Activated CD8-positive, alpha-beta memory T cell treated with anti-CD3 and anti-CD28 coated beads, Interleukin-2, amount 10 ng/mL, durations not matched to agents 7 days and 5 days (primary cell): ENCODE data around the gene PTPN14. TPM values are rescaled to one million over a fixed set of nuclear protein-coding genes. Genes with fewer than 3 reads are reported as not detected.

ENCODE experiments used
- ATAC-seq: fragments of 150-1000 bp; cut with Tn5 transposase; one replicate; pipeline ENCODE4 v1.10.0; 2021; ENCODE audit warnings: moderate library complexity
- CTCF ChIA-PET: fragments of 350-600 bp; sonication (Branson Sonifier 250); formaldehyde crosslinking; loops from one replicate; lab custom pipeline; 2021; ENCODE audit warnings: antibody characterized with exemption; lab: Charles Lee
- DNase-seq: peaks from one replicate; pipeline ENCODE4 v3.0.0-alpha.2; 2020
- H3K27ac Mint-ChIP-seq: one replicate; pipeline ENCODE4 v1.8.0; 2021; ENCODE audit warnings: mild to moderate bottlenecking, mixed read lengths
- H3K27me3 Mint-ChIP-seq: one replicate; pipeline ENCODE4 v1.8.0; 2021; ENCODE audit warnings: mixed read lengths
- H3K36me3 Mint-ChIP-seq: one replicate; pipeline ENCODE4 v1.8.0; 2021; ENCODE audit warnings: mild to moderate bottlenecking, mixed read lengths
- H3K4me1 Mint-ChIP-seq: one replicate; pipeline ENCODE4 v1.8.0; 2021; ENCODE audit warnings: mixed read lengths
- H3K4me3 Mint-ChIP-seq: one replicate; pipeline ENCODE4 v1.8.0; 2021; ENCODE audit warnings: mild to moderate bottlenecking, moderate library complexity, mixed read lengths
- H3K9me3 Mint-ChIP-seq: one replicate; pipeline ENCODE4 v1.8.0; 2022; ENCODE audit warnings: low read depth, mixed read lengths
- total RNA-seq, 2 experiments: library from RNA; stranded (reverse); gene quantifications; one replicate each; pipeline ENCODE4 v1.2.3, GENCODE V29; 2021

The PTPN14 gene
- total RNA-seq, 2 experiments from 2014 or later = 0.32 to 1.1 TPM

DNA sequence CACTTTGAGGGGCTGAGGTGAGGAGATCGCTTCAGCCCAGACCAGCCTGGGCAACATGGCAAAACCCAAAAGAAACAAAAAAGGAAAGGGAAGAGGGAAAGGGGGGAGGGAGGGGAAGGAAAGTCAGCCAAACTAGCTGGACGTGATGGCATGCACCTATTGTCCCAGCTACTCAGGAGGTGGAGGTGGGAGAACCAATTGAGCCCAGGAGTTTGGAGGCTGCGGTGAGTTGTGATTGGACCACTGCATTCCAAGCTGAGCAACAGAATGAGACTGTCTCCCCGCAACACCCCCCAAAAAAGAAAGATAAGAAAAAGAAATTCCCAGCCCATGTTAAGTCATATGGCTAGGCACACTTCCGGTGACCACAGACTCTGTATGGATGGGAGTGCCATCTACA is 128.4 kb downstream of the PTPN14 start:
- no peak overlapping the region for H3K4me3 Mint-ChIP-seq
- peaks cover 4% of the 10 kb centered on the region for H3K36me3 Mint-ChIP-seq
- no peaks in the 10 kb centered on the region for H3K9me3 Mint-ChIP-seq
- DNase-seq = no peak
- ATAC-seq = no peak
- CTCF ChIA-PET = interaction anchor here (1.1 kb wide), 1 partner anchor 13 kb away, joined by 3 read pairs; no protein-coding TSS in a partner anchor
- no peak overlapping the region for H3K27ac Mint-ChIP-seq
- peaks cover 26% of the 10 kb centered on the region for H3K4me1 Mint-ChIP-seq
- H3K27me3 Mint-ChIP-seq = peaks cover 9% of the 10 kb centered on the region

DNA sequence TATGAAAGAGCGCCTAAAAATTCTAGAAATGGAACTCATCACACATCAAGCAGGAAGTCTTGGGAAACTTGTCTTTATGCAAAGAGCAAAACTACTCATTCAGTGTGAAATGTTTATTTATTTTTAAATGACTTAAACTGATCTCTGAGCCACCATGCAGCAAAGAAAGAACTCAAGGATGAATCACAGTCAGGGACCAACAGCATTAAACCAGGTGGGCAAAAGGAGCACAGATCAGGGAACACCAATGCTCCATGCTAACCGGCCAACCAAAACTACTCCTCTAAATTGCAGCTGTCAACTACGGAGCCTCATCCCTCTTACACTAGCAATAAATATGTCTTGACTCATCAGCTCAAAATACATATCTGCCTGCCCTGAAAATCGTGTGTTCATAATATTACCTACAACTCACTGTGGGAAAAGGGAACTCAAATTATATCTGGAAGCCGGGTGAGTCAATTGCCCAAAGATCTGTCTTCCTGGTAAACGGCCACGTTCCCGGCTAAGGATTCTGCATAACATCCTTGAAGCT is 129.2 kb downstream of the PTPN14 start:
- DNase-seq = no peak
- peaks cover 25% of the 10 kb centered on the region for H3K4me1 Mint-ChIP-seq
- H3K27me3 Mint-ChIP-seq = peaks cover 9% of the 10 kb centered on the region
- H3K27ac Mint-ChIP-seq = no peak overlapping the region
- H3K9me3 Mint-ChIP-seq = no peaks in the 10 kb centered on the region
- H3K4me3 Mint-ChIP-seq = no peak overlapping the region
- H3K36me3 Mint-ChIP-seq = peaks cover 1% of the 10 kb centered on the region
- CTCF ChIA-PET = interaction anchor here (0.5 to 1.1 kb wide), 2 partner anchors 14 to 26 kb away, joined by 3 read pairs; no protein-coding TSS in a partner anchor
- ATAC-seq = no peak

DNA sequence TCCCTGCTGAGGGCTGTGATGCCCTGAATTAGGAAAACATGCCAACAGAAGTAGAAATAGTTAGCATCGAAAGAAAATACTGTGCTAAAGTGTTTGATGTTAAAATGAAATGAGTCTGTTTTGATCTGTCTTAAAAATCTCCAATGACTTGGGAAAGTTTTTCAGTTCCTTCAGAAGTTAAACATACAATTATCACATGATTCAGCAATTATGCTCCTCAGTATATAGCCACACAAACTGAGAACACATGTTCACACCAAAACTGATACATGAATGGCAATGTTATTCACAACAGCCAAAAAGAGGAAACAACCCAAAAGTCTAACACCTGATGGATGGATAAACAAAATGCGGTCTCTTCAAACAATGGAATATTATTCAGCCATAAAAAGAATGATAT is 130.6 kb downstream of the PTPN14 start:
- no peaks in the 10 kb centered on the region for H3K9me3 Mint-ChIP-seq
- DNase-seq = no peak
- ATAC-seq = no peak
- H3K27me3 Mint-ChIP-seq = peaks cover 9% of the 10 kb centered on the region
- H3K36me3 Mint-ChIP-seq = peaks cover 1% of the 10 kb centered on the region
- H3K4me1 Mint-ChIP-seq = peaks cover 24% of the 10 kb centered on the region
- no peak overlapping the region for H3K4me3 Mint-ChIP-seq
- CTCF ChIA-PET = no interaction called here
- H3K27ac Mint-ChIP-seq = no peak overlapping the region

DNA sequence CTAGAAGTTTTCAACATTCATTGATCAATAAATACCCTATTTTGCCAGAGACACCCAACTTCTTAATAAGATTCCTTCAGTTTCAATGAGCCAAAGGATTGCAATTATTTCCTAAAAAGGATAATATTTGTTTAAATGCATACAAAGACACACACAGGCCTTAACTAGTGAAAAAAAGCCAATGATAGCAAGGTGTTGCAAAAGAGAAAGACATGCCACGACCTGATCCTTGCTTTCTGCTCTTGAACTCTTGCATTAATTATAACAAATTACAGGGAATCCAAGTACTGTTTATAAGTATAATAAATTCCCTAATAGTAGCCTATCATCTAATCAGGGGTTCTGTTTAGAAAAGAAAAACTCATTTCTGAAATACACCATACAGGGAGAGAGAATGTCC is 131.1 kb downstream of the PTPN14 start:
- no peak overlapping the region for H3K27ac Mint-ChIP-seq

DNA sequence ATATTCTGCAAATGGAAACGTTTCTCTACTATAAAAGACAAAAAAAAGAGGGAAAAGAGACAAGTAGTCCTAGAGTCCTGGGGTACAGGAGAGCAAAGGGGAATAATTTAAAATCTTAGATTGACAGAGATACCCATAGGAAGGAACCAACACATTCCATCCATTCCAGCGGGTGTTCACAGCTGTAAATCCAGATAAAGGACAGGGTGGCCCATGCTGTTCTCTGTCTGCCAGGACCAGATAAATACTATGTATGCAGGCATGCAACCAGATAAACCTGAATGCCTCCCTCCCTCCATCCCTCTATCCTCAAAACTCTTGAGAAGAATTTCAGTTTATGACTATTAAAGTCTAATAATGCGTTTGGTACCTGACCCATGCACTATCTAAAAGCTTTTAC is 131.8 kb downstream of the PTPN14 start:
- Mint-ChIP-seq H3K27me3 (peaks cover 9% of the 10 kb centered on the region), H3K9me3 (no peaks in the 10 kb centered on the region), H3K27ac (no peak overlapping the region), H3K4me1 (peaks cover 29% of the 10 kb centered on the region), H3K4me3 (no peak overlapping the region), H3K36me3 (no peaks in the 10 kb centered on the region)
- CTCF ChIA-PET = interaction anchor here (2.0 kb wide), 1 partner anchor 8 kb away, joined by 7 read pairs; no protein-coding TSS in a partner anchor
- no peak for ATAC-seq
- DNase-seq = no peak

More for the DNA sequence above, 131.1 kb downstream of the PTPN14 start:
- Mint-ChIP-seq H3K27me3 (peaks cover 9% of the 10 kb centered on the region), H3K4me3 (no peak overlapping the region), H3K36me3 (peaks cover 1% of the 10 kb centered on the region), H3K9me3 (no peaks in the 10 kb centered on the region), H3K4me1 (peaks cover 24% of the 10 kb centered on the region)
- DNase-seq (no peak), ATAC-seq (no peak)
- CTCF ChIA-PET = no interaction called here

DNA sequence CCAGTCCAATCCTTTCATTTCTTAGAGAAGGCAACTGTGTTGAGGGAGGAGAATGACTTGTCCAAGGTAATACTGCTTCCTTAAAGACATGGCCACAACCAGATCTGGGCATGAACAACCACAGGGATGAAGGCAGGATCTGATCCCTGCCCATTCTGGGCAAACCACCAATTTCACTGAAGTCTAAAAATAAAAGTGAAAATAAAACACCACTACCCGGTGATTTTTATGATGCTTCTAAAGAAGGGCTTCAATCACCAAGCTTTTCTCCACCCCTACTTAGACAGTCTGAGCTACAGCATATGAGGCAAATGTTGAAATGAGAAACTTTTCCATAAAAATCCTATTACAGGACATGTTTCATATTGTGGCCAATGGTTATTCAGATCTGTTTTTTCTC is 133.0 kb downstream of the PTPN14 start:
- H3K9me3 Mint-ChIP-seq = no peaks in the 10 kb centered on the region
- peak overlapping the region; percentile 48 for H3K27ac Mint-ChIP-seq
- DNase-seq (no peak), ATAC-seq (peak; percentile 60)
- peaks cover 9% of the 10 kb centered on the region for H3K27me3 Mint-ChIP-seq
- H3K4me3 Mint-ChIP-seq = no peak overlapping the region
- CTCF ChIA-PET = interaction anchor here (1.0 to 2.0 kb wide), 3 partner anchors 9 to 87 kb away, joined by 3 to 7 read pairs (median 4); no protein-coding TSS in a partner anchor
- H3K36me3 Mint-ChIP-seq = no peaks in the 10 kb centered on the region
- H3K4me1 Mint-ChIP-seq = peaks cover 29% of the 10 kb centered on the region

DNA sequence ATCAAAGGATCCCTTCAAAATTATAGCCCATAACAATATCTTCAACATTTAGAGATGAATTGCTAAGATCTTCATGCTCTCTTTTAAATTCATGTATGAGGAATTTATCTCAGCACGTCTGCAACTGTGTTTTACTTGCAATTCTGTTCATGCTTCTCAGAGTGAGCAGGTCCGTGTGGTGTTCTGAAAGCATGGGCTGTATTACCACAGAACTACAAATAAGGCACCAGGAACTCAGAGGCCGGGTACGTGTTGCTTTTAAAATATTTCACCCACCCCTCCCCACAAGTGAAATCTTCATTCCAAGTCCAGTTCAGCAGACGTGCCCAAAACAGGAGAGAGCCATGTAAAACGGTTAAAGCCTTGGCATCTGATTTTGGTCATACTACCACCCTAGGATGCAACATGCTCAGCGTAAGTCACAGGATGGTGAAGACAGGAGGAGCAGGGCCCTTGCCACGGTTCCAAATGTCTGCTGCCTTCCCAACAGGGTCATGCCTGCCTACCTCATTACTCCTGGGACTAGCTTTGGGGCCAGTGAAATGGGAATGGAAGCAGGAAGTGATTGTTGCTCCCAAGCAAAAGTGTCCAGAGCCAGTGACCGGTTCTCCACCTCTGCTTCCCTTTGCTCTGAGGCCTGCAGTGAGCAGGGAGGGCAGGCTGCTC is 133.7 kb downstream of the PTPN14 start:
- no peak for DNase-seq
- CTCF ChIA-PET = interaction anchor here (1.0 to 2.0 kb wide), 3 partner anchors 10 to 86 kb away, joined by 3 to 7 read pairs (median 4); no protein-coding TSS in a partner anchor
- H3K27ac Mint-ChIP-seq = no peak overlapping the region
- H3K9me3 Mint-ChIP-seq = no peaks in the 10 kb centered on the region
- H3K4me1 Mint-ChIP-seq = peaks cover 32% of the 10 kb centered on the region
- no peaks in the 10 kb centered on the region for H3K36me3 Mint-ChIP-seq
- no peak for ATAC-seq
- H3K27me3 Mint-ChIP-seq = peaks cover 11% of the 10 kb centered on the region
- H3K4me3 Mint-ChIP-seq = no peak overlapping the region

DNA sequence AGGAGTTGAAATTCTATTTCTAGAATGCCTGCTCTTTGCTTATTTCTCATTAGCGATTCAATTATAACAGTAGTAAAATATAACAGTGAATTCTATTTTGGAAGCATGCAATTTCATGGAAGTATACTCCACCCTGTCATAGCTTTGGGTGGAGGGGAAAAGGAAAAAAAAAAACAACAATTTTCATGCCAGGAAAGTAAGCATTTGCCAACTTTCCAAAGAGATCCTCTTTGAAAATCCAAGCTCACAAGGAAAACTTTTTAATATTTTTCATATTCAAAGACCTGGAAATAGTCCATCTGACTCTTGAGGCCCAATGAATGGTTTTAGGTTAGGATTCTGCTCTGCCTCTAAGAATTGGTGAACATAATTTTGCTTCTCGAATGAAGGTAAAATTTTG is 134.5 kb downstream of the PTPN14 start:
- Mint-ChIP-seq H3K4me3 (no peak overlapping the region), H3K27me3 (peaks cover 14% of the 10 kb centered on the region), H3K9me3 (no peaks in the 10 kb centered on the region), H3K27ac (no peak overlapping the region), H3K36me3 (no peaks in the 10 kb centered on the region), H3K4me1 (peaks cover 32% of the 10 kb centered on the region)
- CTCF ChIA-PET = interaction anchor here (0.8 kb wide), 1 partner anchor 11 kb away, joined by 3 read pairs; no protein-coding TSS in a partner anchor
- ATAC-seq = no peak
- DNase-seq = no peak

DNA sequence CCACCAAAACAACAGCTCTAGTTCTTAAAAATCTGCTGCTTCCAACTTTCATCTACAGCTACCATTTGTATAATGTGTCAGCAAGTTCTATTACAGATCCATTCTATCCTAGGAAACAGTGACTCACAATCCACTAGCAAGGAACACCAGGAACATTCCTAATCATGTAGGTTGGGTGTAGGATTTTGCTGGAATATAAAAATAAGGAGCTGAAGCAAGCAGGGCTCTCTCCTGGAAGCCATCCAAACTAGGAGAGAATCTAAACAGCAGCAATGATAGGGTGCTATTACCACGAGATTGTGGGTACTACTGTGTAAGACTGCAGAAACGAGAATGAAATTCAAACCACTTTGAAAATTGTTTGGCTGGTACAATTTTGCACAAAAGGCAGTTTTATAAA is 135.0 kb downstream of the PTPN14 start:
- Mint-ChIP-seq H3K27ac (no peak overlapping the region), H3K36me3 (no peaks in the 10 kb centered on the region), H3K4me3 (no peak overlapping the region), H3K4me1 (peaks cover 32% of the 10 kb centered on the region), H3K27me3 (peaks cover 10% of the 10 kb centered on the region), H3K9me3 (no peaks in the 10 kb centered on the region)
- ATAC-seq = no peak
- no peak for DNase-seq
- CTCF ChIA-PET = interaction anchor here (0.8 kb wide), 1 partner anchor 11 kb away, joined by 3 read pairs; no protein-coding TSS in a partner anchor

DNA sequence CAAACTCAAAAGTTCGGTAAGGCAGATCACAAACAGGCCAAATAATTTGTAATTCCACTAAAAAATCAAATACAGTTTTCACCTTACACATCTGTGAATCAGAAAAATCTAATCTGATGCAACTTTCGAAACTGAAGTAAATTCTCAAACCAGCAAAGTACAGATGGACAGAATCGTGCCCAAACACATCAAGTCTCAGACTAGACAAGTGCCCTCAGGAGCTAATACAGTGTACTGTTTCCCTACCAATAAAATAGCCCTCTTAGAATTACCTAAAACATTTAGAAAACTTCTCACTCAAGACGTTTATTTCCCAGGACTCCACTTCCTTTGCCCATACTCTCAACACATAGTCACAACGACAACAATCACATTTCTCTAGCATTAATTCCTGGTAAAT is 136.3 kb downstream of the PTPN14 start:
- H3K36me3 Mint-ChIP-seq = peaks cover 2% of the 10 kb centered on the region
- H3K9me3 Mint-ChIP-seq = no peaks in the 10 kb centered on the region
- DNase-seq (no peak), ATAC-seq (no peak)
- no peak overlapping the region for H3K27ac Mint-ChIP-seq
- H3K4me3 Mint-ChIP-seq = no peak overlapping the region
- CTCF ChIA-PET = no interaction called here
- peaks cover 16% of the 10 kb centered on the region for H3K27me3 Mint-ChIP-seq
- peaks cover 32% of the 10 kb centered on the region for H3K4me1 Mint-ChIP-seq

DNA sequence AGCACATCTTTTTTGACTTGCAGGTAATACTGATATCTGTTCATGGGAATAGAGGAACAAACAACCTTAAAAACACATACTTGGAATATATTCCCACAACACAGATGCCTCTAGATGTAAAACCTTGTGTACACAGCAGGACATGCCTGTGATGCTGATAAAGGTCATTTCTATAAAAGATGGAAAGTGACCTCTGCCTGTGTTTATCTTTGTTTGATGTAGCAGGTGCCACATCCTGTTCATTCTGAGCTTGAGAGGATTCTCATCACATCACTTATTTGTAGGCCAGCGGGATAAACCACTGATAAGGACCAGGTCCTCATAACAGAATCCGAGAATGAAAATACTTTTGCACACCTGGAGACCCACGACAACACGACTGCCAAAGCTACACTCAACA is 136.7 kb downstream of the PTPN14 start:
- peaks cover 32% of the 10 kb centered on the region for H3K4me1 Mint-ChIP-seq
- no peak for DNase-seq
- no peaks in the 10 kb centered on the region for H3K9me3 Mint-ChIP-seq
- ATAC-seq = no peak
- CTCF ChIA-PET = no interaction called here
- H3K36me3 Mint-ChIP-seq = peaks cover 2% of the 10 kb centered on the region
- H3K4me3 Mint-ChIP-seq = no peak overlapping the region
- no peak overlapping the region for H3K27ac Mint-ChIP-seq
- H3K27me3 Mint-ChIP-seq = peaks cover 16% of the 10 kb centered on the region

DNA sequence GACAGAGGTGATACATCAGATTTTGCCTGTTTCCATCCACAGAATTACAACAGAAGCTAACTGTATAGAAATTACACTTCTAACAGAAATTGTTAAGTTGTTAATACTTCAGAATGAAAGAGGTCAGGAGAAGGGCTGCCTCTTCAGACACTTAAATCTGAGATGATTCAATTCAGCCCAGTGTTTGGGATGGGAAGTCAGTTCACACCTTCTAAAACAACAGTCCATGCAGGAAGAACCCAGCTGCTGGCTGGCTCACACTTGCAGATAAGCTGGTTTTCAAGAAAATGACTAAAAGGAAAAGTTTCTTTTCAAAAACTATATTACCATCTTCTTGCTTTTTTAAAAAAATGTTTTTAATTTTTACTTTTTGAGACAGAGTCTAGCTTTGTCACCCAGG is 138.1 kb downstream of the PTPN14 start:
- no peak overlapping the region for H3K4me3 Mint-ChIP-seq
- peaks cover 21% of the 10 kb centered on the region for H3K4me1 Mint-ChIP-seq
- ATAC-seq (no peak), DNase-seq (no peak)
- H3K9me3 Mint-ChIP-seq = no peaks in the 10 kb centered on the region
- no peak overlapping the region for H3K27ac Mint-ChIP-seq
- H3K27me3 Mint-ChIP-seq = peaks cover 16% of the 10 kb centered on the region
- CTCF ChIA-PET = interaction anchor here (1.5 kb wide), 1 partner anchor 9 kb away, joined by 5 read pairs; no protein-coding TSS in a partner anchor
- peaks cover 2% of the 10 kb centered on the region for H3K36me3 Mint-ChIP-seq

DNA sequence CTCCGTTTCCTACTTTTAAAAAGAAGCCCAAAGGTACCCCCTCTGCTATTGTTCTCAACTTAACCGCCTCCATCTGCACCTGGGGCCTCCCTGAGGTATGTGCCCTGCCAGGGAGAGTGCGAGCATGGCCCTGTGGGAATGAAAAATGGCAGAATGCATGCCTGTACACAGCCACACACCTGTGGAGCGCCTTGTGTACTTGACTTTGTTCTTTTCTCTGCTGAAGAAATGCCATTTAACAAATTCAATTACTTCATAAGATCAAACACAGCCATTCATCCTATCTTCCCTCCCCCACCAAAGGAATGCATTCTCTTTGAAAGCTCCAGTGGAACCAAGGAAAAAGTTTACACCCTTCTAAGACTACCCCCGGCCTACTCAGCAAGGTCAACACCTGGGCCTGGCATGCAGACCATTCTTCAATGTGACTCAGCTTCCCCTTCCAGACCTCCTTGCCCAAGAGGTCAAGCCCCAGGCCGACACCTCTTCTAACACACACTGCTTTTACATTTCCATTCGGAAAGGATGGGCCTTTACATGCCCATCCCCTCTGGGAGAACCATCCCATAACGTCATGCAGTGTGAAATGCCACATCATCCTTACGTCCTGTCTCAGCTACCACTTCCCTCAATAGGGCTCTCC is 146.7 kb downstream of the PTPN14 start:
- no peak overlapping the region for H3K27ac Mint-ChIP-seq
- H3K4me3 Mint-ChIP-seq = no peak overlapping the region
- peaks cover 6% of the 10 kb centered on the region for H3K27me3 Mint-ChIP-seq
- peaks cover 9% of the 10 kb centered on the region for H3K36me3 Mint-ChIP-seq
- DNase-seq = no peak
- no peak for ATAC-seq
- H3K4me1 Mint-ChIP-seq = peaks cover 24% of the 10 kb centered on the region
- no peaks in the 10 kb centered on the region for H3K9me3 Mint-ChIP-seq
- CTCF ChIA-PET = interaction anchor here (0.7 to 2.6 kb wide), 6 partner anchors 9 to 483 kb away, joined by 3 to 9 read pairs (median 4); no protein-coding TSS in a partner anchor
